ENCODE measurements around the gene NEK3. TPM values are rescaled to one million over a fixed set of nuclear protein-coding genes. Genes with fewer than 3 reads are reported as not detected.

The NEK3 gene
- polyA plus RNA-seq, 1 donor: 35.4 TPM

DNA sequence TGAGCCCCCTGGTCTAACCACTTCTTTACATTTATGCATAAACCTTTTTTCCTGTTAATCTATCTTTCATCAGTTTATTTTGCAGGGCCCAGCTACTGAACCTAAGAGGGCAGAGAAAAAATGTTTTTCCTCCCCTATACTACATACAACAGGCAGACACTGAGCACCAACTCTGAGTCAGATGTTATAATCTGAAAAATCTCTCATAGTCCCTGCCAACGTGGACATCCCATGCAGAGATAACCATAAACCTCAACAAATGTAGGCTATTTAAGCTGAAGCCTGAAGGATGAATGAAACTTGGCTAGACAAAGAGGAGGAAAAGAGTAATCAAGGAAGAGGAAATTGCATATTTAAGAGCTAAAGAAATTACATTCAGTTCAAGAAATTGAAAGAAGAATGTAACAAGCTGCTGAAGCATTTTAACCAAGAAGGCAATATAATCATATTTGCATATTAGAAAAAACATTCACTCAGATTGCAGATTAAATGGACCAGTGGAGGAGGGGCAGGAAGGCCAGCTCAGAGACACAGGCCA, 2.6 kb downstream of the NEK3 start:
- Histone ChIP-seq H3K9me3 (ENCODE audit: control insufficient read depth, low read depth, low read length) (no peaks in the 10 kb centered on the region), H3K27ac (ENCODE audit: low read length) (no peak overlapping the region), H3K36me3 (ENCODE audit: control insufficient read depth, insufficient read depth, low read length) (no peaks in the 10 kb centered on the region), H3K27me3 (ENCODE audit: control insufficient read depth, insufficient read depth, low read length) (no peaks in the 10 kb centered on the region), H3K4me1 (ENCODE audit: control insufficient read depth, insufficient read depth, low read length) (peaks cover 32% of the 10 kb centered on the region), H3K4me3 (ENCODE audit: low read length) (no peak overlapping the region)
- no peak for DNase-seq
- no CpG with 5 or more reads among the region's 1 CpG for WGBS (ENCODE audit: insufficient coverage, low lambda C conversion rate)

DNA sequence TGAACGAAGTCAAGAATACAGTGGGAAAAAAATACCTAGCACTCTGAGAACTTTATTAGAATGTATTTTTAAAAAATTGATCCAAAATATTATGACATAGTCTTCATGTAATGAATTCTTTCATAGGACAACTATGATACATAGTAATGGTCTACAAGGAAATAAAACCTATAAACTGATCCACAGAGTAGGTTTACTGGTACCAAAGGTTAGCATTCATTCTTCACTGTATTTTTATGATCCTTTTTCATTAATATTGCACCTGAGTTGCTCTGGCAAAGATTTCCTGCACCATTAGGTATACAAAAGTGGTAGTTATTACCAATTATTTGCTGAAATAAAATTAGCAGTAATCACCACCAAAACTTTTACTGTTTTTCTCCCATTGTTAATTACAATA, 4.2 kb downstream of the NEK3 start:
- H3K4me3 ChIP-seq (ENCODE audit: low read length): no peak overlapping the region
- H3K4me1 ChIP-seq (ENCODE audit: control insufficient read depth, insufficient read depth, low read length): peaks cover 18% of the 10 kb centered on the region
- H3K27ac ChIP-seq (ENCODE audit: low read length): no peak overlapping the region
- H3K36me3 ChIP-seq (ENCODE audit: control insufficient read depth, insufficient read depth, low read length): peaks cover 14% of the 10 kb centered on the region
- no CpG with 5 or more reads among the region's 1 CpG for WGBS (ENCODE audit: insufficient coverage, low lambda C conversion rate)
- DNase-seq: peak in 1 of 2 donors; percentile 49
- no peaks in the 10 kb centered on the region for H3K27me3 ChIP-seq (ENCODE audit: control insufficient read depth, insufficient read depth, low read length)
- no peaks in the 10 kb centered on the region for H3K9me3 ChIP-seq (ENCODE audit: control insufficient read depth, low read depth, low read length)

DNA sequence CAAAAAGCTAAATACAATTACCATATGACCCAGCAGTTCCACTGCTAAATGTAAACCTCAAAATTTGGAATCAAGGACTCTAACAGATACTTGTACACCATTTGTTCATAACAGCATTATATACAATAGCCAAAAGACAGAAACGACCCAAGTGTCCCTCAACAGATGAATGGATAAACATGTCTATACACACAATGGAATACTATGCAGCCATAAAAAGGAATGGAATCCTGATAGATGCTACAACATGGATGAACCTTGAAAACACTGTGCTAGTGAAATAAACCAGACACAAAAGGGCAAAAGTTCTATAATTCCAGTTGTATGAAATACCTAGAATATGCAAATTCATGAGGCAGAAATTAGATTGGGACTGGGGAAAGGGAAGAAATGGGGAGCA, 12.2 kb downstream of the NEK3 start:
- Histone ChIP-seq H3K27ac (ENCODE audit: low read length) (no peak overlapping the region), H3K27me3 (ENCODE audit: control insufficient read depth, insufficient read depth, low read length) (no peaks in the 10 kb centered on the region), H3K4me3 (ENCODE audit: low read length) (no peak overlapping the region), H3K4me1 (ENCODE audit: control insufficient read depth, insufficient read depth, low read length) (no peaks in the 10 kb centered on the region), H3K9me3 (ENCODE audit: control insufficient read depth, low read depth, low read length) (no peaks in the 10 kb centered on the region), H3K36me3 (ENCODE audit: control insufficient read depth, insufficient read depth, low read length) (peaks cover 54% of the 10 kb centered on the region)
- WGBS (ENCODE audit: insufficient coverage, low lambda C conversion rate): no CpG with 5 or more reads among the region's 1 CpG
- DNase-seq: no peak

DNA sequence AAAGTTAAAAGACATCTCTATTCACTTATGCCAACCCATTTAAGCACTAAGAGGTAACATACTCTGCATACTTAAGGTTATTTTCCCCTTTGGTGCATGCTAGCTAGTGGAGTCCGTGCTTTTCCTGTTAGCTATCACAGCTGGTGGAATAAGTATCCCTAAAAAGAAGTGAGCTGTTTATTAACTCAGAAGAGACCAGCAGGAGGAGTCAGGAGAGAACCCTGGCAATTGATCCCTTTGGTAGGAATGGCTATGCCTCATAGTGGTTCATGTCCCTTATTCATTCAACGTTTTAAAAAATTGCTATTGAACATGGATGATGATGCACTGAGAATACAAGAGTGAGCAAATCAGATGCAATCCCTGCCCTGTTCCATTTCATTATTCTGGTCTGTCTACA, 18.1 kb downstream of the NEK3 start:
- H3K27ac ChIP-seq (ENCODE audit: low read length): no peak overlapping the region
- no peak overlapping the region for H3K4me3 ChIP-seq (ENCODE audit: low read length)
- no peaks in the 10 kb centered on the region for H3K9me3 ChIP-seq (ENCODE audit: control insufficient read depth, low read depth, low read length)
- no CpG with 5 or more reads among the region's 2 CpGs for WGBS (ENCODE audit: insufficient coverage, low lambda C conversion rate)
- peaks cover 47% of the 10 kb centered on the region for H3K36me3 ChIP-seq (ENCODE audit: control insufficient read depth, insufficient read depth, low read length)
- DNase-seq: no peak
- no peaks in the 10 kb centered on the region for H3K27me3 ChIP-seq (ENCODE audit: control insufficient read depth, insufficient read depth, low read length)
- no peaks in the 10 kb centered on the region for H3K4me1 ChIP-seq (ENCODE audit: control insufficient read depth, insufficient read depth, low read length)

DNA sequence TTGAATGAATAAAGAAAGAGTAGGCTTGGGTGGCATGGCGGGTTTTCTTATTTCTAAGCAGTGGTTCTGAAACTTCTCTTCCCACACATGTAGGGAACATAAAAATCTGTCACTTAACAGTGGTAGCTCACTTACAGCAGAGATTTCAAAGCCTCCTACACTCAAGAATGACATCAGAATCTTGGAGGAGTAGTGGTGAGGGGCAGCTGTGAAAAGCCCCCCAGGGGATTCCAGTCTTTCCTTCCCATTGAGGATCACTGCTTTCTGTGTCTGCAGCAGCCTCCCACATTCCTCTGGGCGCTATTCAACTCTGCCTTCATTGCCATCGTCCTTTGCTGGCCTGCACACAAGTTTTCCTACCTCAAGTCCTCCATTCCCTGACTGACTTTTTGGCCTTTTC, 21.9 kb downstream of the NEK3 start:
- Histone ChIP-seq H3K4me1 (ENCODE audit: control insufficient read depth, insufficient read depth, low read length) (no peaks in the 10 kb centered on the region), H3K9me3 (ENCODE audit: control insufficient read depth, low read depth, low read length) (no peaks in the 10 kb centered on the region), H3K27ac (ENCODE audit: low read length) (no peak overlapping the region), H3K4me3 (ENCODE audit: low read length) (no peak overlapping the region), H3K27me3 (ENCODE audit: control insufficient read depth, insufficient read depth, low read length) (no peaks in the 10 kb centered on the region), H3K36me3 (ENCODE audit: control insufficient read depth, insufficient read depth, low read length) (peaks cover 65% of the 10 kb centered on the region)
- WGBS (ENCODE audit: insufficient coverage, low lambda C conversion rate): no CpG with 5 or more reads among the region's 3 CpGs
- no peak for DNase-seq

DNA sequence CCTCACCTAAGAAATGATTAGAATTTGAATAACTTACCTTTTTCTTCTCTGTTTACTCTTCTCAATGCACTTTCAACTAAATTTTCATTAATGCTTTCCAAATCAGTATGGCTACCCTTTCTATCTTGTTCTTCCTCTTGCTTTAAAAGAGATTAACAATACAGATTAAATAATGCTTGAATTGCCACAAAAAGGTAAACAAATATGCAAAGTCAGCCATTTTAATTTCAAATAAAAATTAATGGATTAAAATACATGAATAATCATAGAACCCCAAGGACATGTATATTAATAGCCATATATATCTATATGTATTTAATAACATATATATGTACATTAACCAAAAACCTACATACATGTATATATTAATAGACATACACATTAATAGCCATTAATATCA, 22.6 kb downstream of the NEK3 start:
- H3K27ac ChIP-seq (ENCODE audit: low read length): no peak overlapping the region
- no peak for DNase-seq
- no peaks in the 10 kb centered on the region for H3K4me1 ChIP-seq (ENCODE audit: control insufficient read depth, insufficient read depth, low read length)
- H3K27me3 ChIP-seq (ENCODE audit: control insufficient read depth, insufficient read depth, low read length): no peaks in the 10 kb centered on the region
- H3K36me3 ChIP-seq (ENCODE audit: control insufficient read depth, insufficient read depth, low read length): peaks cover 70% of the 10 kb centered on the region
- no peaks in the 10 kb centered on the region for H3K9me3 ChIP-seq (ENCODE audit: control insufficient read depth, low read depth, low read length)
- no peak overlapping the region for H3K4me3 ChIP-seq (ENCODE audit: low read length)

DNA sequence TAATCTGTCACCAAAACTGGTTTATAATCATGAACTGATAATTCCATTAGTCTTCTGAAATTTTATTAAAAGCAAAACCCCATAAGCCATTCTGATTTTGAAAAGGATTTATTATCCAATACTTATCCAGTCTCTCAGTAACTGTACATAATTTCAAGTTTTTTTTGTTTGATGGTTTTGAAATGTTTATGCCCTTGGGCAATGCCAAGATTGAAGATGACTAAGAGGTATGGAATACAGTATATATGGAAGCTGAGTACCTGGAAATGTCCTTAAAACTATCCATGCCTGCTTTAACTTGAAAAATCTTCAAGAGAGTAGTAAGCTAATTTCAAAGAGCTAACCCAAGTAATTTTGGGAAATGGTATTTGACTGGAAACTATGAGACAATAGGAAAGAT, 28.8 kb downstream of the NEK3 start:
- no peak for DNase-seq
- Histone ChIP-seq H3K27ac (ENCODE audit: low read length) (no peak overlapping the region), H3K27me3 (ENCODE audit: control insufficient read depth, insufficient read depth, low read length) (no peaks in the 10 kb centered on the region), H3K36me3 (ENCODE audit: control insufficient read depth, insufficient read depth, low read length) (peaks cover 43% of the 10 kb centered on the region), H3K4me3 (ENCODE audit: low read length) (no peak overlapping the region), H3K9me3 (ENCODE audit: control insufficient read depth, low read depth, low read length) (no peaks in the 10 kb centered on the region), H3K4me1 (ENCODE audit: control insufficient read depth, insufficient read depth, low read length) (peaks cover 4% of the 10 kb centered on the region)

DNA sequence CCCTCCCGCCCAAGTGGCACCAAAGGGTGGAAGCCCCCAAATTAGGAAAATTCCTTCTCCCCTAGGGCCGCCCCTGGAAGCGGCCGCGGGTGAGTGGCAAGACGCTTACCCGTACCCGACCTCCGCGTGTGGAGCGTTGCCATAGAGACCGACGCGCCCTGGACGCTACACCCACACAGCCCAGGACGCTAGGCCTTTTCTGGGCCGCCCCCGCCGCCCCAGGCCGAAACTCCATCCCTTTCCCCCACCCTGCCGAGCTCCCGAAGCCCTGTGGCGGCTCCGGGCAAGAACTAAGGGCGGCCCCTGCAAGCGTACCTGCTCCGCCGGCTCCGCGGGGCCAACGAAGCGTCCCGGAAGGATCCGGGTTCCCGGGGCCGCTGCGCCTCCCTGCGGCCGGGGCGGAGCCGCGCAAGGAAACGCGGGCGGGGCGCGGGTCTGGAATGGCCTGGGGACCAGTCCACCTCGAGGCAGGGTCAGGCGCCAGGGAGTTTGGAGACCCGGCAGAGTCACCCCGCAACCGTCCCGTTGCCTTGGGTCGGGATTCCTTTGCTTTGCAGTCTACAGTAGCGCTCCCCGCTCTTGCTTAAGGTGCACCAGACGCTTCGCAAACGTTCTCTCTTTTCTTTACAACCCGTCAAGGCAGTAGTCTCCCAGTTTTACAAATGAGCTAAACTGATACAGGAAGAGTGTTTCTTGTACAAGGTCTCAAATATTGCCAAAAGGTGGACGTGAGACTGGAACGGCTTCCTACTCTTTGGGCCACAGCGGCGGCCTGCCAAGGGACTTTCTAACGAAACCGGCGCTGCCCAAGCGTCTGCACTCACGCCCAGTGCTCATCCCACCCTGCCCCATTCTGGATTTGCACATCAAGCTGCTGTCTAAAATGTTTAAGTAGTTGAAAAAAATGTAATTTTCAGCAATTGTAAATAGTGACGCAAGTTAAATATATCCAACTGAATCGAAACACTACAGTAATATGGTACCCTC, 30.4 kb downstream of the NEK3 start, which contains the start of gene NEK5:
TSS of gene NEK5 (minus strand) at position 360 of the 987 bp plus-strand sequence. CDS start 1,591 bp downstream, outside the sequence.
- Histone ChIP-seq H3K9me3 (ENCODE audit: control insufficient read depth, low read depth, low read length) (no peaks in the 10 kb centered on the region), H3K36me3 (ENCODE audit: control insufficient read depth, insufficient read depth, low read length) (peaks cover 29% of the 10 kb centered on the region), H3K4me3 (ENCODE audit: low read length) (peak within 1 kb of the TSS; percentile 71), H3K27me3 (ENCODE audit: control insufficient read depth, insufficient read depth, low read length) (no peaks in the 10 kb centered on the region), H3K27ac (ENCODE audit: low read length) (peak within 1 kb of the TSS; percentile 31), H3K4me1 (ENCODE audit: control insufficient read depth, insufficient read depth, low read length) (peaks cover 4% of the 10 kb centered on the region)
- DNase-seq: peak; percentile 48 to 79
- 80% methylated on average over 1 of the region's 71 CpGs for WGBS (ENCODE audit: insufficient coverage, low lambda C conversion rate)

DNA sequence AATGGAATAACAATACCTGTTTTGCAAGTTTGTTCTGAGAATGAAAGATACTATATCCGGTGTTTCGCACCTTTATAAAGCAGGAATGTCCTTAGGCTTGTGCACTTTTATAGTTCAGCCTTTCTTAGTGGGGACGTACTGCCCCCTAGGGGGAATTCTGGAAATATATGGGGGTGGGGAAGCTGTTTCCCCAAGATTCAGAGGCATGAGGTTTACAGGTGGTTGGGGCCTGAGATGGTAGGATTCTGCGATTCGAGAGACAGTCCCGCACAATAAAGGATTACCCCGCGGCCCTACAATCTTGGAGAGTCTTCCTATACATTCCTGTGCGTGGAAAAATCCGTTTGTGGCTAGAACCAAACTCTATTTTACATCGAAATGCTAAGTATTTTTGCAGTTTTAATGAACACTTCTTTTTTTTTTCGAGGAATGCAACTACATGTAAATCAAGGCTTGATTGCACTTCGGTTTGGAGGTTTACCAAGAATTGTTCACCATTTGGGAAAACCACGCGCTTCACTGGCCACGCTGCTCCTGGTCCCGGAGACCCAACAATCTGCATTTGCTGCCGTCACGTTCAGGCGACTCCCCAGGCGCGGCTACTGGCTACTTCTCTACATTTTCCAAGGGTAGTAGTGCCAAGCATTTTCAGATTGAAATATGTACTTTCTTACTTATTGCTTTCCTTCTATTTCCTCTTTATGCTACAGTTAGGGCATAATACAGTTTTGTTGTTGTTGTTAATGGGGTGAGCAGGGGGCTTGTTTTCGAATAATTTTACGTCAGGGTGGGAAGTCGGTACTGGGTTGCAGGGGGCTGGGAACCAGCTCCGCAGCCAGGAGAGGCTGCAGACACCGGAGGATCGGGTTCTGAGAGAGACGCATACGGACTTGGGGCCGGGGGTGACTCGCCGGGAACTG, 31.4 kb downstream of the NEK3 start:
- peak overlapping the region; percentile 31 for H3K27ac ChIP-seq (ENCODE audit: low read length)
- peak; percentile 73 to 83 for DNase-seq
- WGBS (ENCODE audit: insufficient coverage, low lambda C conversion rate): 0% methylated on average over 5 of the region's 33 CpGs
- no peaks in the 10 kb centered on the region for H3K9me3 ChIP-seq (ENCODE audit: control insufficient read depth, low read depth, low read length)
- H3K36me3 ChIP-seq (ENCODE audit: control insufficient read depth, insufficient read depth, low read length): peaks cover 21% of the 10 kb centered on the region
- no peaks in the 10 kb centered on the region for H3K27me3 ChIP-seq (ENCODE audit: control insufficient read depth, insufficient read depth, low read length)
- H3K4me3 ChIP-seq (ENCODE audit: low read length): peak overlapping the region; percentile 71
- H3K4me1 ChIP-seq (ENCODE audit: control insufficient read depth, insufficient read depth, low read length): peaks cover 4% of the 10 kb centered on the region

DNA sequence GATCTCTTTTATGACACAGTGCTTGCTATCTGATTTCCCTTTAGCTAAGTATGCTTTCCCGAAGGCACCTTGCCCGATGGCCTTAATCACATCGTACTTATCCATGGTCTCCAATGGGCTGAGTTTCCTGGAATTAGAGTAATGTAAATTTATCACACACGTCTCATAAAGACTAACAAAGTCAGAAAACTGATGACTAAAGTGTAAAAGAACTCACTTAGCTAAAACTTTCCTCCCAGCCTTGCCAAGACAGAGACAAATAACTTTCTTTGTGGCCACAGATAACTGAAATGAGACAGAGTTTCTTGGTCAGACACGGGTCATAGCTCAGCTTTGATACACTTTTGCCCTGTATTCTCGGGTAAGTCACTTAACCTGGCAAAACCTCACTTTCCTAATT, 32.0 kb downstream of the NEK3 start:
- Histone ChIP-seq H3K27me3 (ENCODE audit: control insufficient read depth, insufficient read depth, low read length) (no peaks in the 10 kb centered on the region), H3K27ac (ENCODE audit: low read length) (peak overlapping the region; percentile 4), H3K9me3 (ENCODE audit: control insufficient read depth, low read depth, low read length) (no peaks in the 10 kb centered on the region), H3K36me3 (ENCODE audit: control insufficient read depth, insufficient read depth, low read length) (peaks cover 15% of the 10 kb centered on the region), H3K4me3 (ENCODE audit: low read length) (no peak overlapping the region), H3K4me1 (ENCODE audit: control insufficient read depth, insufficient read depth, low read length) (peaks cover 4% of the 10 kb centered on the region)
- 17% methylated on average over 2 of the region's 6 CpGs for WGBS (ENCODE audit: insufficient coverage, low lambda C conversion rate)
- no peak for DNase-seq
